NCI-H1694 (cell line): ENCODE data around the gene TAF13.
"Not testable (repeated sequence)": the region's sequence is repeated elsewhere in the genome, so short reads cannot be mapped to it uniquely, and the experiment has no call there.

Source experiments
- DNase-seq: peaks from one replicate; lab custom pipeline; 2025; lab: John Stamatoyannopoulos, UW

TAF13 gene

DNA sequence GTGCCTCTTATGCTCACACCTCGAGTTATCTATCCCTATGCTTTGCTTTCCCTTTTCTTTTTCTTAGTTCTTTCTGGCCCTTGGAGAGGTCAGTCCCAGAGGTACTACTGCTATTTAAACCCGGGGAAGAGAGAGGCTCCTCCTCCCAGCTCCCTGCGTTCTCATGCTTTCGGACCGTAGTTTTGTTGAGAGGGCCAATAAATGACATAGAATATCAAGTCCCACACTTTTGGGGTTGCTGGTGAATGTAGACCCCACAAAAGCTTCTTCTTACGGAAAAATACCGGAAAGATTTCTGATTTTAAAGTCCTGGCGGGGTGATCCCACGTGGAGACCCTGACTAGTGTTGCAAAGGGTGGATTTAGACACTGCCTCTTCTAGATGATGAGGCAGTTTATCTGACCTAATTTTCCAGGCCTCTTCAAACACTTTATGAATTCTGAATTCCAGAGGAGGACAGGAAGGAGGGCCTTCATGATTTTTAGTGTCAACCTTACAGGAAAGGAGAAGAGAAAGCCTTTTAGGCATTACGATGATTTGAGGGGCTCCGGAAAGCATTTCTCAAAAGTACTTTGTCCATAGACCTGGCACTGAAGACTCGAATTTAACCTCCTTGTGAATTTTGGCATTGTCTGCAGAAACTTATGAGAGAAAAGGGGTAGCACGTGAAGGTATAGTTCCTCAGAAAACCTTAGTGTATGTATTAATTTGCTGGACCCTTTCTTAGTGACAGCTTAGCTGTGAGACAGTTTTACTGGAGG lies 15.5 kb upstream of the TAF13 start:
- no peak for DNase-seq

DNA sequence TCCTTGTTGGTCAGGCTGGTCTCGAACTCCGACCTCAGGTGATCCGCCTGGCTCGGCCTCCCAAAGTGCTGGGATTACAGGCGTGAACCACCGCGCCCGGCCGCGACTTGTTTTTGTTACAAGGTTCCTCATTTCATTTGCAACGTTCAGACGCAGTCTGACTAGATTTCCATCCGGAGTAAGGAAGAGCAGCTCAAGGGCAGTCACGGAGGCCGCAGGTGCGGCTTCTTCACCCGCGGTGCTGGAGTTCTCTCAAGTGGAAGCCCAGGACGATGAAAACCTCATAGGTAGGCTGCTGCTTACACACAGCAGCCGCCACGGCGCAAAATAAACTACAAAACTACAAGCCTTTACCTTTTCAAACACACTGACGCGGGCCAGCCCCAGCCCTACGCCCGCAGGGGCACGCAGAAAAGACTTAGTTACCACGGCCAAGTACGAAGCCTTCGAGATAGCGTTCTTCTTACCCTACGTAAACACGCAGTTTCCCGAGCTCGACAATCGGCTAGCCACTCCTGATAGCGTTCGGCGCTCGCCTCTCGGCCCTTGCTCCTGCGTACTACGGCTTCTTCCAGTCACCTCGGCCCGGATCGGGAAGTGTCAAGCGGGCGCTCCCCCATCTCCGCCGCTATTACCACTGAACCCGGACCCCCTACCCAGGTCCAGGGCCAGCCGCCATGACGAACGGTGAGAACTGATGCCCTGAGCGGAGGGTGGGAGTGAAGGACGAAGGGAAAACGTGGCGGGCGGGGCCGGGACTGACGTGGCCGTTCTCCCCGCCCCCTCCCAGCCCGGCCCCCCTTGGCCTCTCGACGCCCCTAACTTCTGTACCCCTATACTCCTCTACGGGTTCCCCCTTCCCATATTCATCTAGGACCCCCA lies 14.6 kb upstream of the TAF13 start, which contains the start of gene TMEM167B:
Gene TMEM167B (plus strand): TSS at position 569 of the 882 bp plus-strand sequence. CDS start 109 bp downstream, at position 678.
- peak; percentile 90 for DNase-seq

DNA sequence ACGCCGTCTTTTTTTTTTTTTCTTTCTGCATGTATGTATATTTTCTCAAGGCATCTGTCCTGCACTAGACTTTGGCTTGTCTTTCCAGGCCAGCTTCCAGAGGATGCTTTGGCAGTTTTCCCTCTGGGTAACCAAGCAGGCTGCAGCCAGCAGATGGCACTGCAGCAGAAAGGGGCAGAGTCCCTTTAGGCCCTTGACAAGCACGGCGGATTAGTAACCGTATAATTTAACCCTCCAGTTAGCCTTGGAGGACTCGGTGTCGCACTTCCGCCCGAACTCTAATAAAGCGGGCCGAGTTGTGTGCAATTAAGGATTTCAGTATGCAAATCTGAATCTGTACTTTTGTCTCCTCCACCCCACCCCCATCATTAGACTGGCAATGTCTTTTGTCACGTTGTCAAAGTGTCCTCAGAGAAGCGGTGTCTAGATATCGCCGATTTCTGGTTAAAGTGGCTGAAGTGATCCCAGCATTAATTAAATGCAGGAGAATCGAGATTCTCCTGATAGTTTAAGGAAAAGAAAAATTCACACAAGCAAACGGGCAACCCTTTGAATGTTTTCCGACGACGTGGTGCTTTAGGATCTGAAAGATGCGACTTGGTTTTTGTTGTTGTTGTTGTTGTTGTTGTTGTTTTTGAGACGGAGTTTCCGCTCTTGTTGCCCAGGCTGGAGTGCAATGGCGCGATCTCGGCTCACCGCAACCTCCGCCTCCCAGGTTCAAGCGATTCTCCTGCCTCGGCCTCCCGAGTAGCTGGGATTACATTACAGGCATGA lies 13.6 kb upstream of the TAF13 start:
- DNase-seq = peak; percentile 91

GRCh38 chr1:109084563-109085517 lies 9.0 kb upstream of the TAF13 start:
- DNase-seq = no peak

GRCh38 chr1:109083923-109084322 lies 8.1 kb upstream of the TAF13 start:
- no peak for DNase-seq

- DNase-seq = no peak
Measured at GRCh38 chr1:109083501-109083900, 7.7 kb upstream of the TAF13 start.

DNA sequence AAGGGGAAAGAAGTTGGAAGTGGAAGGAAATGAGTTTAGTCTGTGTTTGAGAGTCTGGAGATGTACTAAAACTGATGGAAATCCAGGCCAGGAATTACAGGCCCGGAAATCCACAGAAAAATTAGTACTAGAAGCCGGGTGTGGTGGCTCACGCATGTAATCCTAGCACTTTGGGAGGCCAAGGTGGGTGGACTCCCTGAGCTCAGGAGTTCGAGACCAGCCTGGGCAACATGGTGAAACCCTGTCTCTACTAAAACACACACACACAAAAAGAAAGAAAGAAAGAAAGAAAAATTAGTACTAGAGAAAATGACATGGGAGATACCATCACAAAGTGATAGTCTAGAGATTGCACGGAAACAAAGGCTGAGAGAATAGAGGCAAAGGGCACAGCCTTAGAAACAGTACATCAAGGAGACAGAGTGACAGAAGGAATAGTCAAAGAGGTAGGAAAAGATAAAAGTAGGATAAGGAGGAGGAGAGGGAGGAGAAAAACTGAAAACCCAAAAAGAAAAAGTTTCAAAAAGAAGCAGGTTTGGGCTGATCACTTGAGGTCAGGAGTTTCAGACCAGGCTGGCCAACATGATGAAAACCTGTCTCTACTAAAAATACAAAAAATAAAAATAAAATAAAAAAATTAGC lies 4.8 kb upstream of the TAF13 start:
- no peak for DNase-seq

DNA sequence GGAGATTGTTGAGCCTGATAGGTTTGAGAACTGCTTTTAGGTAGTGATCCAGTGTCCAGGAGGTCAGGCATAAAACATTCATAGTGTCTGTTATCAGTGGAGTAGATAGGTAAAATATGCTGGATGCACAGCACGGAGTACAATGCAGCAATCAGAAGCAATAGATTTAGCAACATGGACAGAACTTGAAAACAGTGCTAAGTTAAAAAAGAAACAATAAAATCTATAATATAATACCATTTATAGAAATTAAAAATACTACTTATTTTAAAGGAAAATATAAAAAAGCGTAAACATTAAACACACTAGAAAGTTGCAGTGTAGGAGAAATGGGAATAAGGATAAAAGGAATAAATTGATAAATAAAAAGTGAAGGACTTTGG lies 3.4 kb upstream of the TAF13 start:
- DNase-seq = no peak

DNA sequence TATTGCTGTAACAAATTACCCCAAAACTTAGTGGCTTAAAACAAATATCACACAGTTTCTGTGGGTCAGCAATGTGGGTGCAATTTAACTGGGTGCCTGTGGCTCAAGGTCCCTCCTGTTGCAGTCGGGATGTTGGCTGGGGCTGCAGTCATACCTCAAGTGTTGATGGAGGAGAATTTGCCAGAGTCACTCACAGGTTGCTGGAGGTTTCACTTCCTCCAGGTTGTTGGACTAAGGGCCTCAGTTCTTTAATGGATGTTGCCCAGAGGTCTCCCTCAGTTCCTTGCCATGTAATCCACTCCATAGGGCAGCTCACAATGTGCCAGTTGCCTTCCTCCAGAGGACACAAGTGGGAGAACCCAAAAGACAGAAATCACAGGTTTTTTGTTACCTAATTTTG lies 2.5 kb upstream of the TAF13 start:
- no peak for DNase-seq

- DNase-seq = no peak
Measured at GRCh38 chr1:109069294-109069693, 6.5 kb downstream of the TAF13 start.

- DNase-seq = no peak
Measured at GRCh38 chr1:109067883-109068282, 7.9 kb downstream of the TAF13 start.

- DNase-seq = no peak
Measured at GRCh38 chr1:109065137-109065536, 10.7 kb downstream of the TAF13 start.

DNA sequence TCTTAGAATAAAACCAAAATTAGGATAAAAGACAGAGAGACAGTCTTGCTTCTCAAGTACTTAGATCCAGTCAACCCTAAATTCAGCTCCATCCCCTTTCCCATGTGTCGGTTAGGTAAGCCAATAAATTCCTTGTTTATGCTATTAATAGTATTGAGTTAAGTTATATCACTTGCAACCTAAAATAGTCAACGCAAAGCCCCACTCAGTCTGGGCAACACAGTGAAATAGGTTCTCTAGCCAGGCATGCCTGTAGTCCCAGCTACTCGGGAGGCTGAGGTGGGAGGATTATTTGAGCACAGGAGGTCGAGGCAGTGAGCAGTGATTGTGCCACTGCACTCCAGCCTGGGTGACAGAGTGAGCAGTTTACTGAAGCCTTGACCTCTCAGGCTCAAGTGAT lies 14.6 kb downstream of the TAF13 start:
- no peak for DNase-seq

GRCh38 chr1:109060707-109061106 lies 15.1 kb downstream of the TAF13 start:
- no peak for DNase-seq

- DNase-seq = no peak
Measured at GRCh38 chr1:109059026-109059425, 16.8 kb downstream of the TAF13 start.

GRCh38 chr1:109056064-109056463 lies 19.7 kb downstream of the TAF13 start:
- DNase-seq = no peak

GRCh38 chr1:109052145-109052544 lies 23.7 kb downstream of the TAF13 start:
- DNase-seq = not testable (repeated sequence)

DNA sequence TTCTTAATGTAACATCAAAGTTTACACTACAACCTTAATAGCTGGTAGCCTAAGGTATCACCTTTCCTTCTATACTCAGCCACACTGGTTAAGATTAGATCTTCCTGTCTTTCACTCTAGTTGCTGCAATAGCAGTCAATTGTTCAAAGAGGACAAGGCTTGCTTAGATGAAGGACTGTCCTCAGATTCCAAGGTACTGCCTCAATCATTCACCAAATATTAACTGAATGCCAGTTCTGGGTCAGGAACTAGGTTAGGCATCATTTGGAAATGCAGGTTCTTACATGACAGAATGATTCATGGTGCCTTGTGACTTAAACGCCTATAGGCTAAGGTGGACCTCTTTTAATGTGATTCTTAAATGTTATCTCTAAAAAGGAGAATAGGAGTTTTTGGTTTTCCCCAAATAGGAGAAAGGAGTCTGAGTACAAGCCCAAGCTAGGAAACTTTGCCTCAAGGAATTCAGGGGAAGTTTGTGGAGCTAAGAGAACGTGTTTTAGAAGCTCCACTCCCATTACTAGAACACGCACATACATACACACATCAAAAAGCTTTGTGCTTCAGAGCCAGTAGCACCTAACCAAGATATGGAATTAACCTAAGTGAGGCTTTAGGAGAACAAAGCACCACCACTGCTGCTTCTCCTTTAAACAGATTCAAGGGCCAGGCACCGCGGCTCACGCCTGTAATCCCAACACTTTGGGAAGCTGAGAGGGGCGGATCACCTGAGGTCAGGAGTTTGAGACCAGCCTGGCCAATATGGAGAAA lies 25.4 kb downstream of the TAF13 start:
- no peak for DNase-seq

DNA sequence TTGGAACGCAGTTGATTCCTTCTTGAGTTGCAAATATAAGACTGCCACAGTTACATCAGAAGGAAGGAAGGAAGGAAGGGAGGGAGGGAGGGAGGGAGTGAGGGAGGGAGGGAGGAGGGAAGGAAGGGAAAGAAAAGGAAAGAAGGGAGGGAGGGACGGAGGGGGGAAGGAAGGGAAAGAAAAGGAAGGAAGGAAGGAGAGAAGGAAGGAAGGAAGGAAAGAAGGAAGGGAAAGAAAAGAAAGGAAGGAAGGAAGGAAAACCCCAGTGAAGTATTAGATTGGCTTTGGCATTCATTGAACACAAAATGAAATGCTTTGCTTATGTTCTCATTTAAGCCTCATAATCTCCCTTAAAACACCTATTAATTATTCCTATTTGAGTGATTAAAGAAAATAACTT lies 27.5 kb downstream of the TAF13 start:
- DNase-seq = no peak

DNA sequence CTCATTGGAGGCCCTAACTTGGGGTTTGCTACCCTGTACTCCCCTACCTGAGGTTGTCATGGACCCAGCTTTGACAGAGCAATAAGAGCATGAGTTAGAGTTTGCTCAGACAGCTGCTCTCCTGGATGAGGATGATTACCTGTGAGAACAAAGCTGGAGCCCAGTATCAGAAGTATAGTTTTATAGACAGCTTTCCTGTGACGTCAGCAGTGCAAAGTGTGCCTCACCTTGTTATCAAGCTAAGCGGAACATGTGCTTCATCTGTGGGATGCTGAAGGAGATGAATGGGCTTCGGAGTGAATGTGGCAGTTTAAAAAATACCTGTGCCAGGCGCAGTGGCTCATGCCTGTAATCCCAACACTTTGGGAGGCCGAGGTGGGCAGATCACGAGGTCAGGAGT lies 28.5 kb downstream of the TAF13 start:
- no peak for DNase-seq
